Upper lobe of right lung (tissue), 1 donor: ENCODE measurements around the gene PAK4. TPM values are rescaled to one million over a fixed set of nuclear protein-coding genes. Genes with fewer than 3 reads are reported as not detected.
A peak's percentile ranks its signal among the peaks of the same experiment; 100 is the strongest.

ENCODE experiments used
- ATAC-seq: fragments of 200-7000 bp; cut with Tn5 transposase; one replicate; pipeline ENCODE4 v1.9.1; 2020; ENCODE audit warnings: mild to moderate bottlenecking, moderate library complexity
- DNase-seq: peaks from one replicate; pipeline ENCODE4 v3.0.0-alpha.2; 2020
- H3K27ac ChIP-seq: fragments of 200-600 bp; one replicate; pipeline ENCODE4 v1.8.0; 2022
- H3K27me3 ChIP-seq: fragments of 200-600 bp; one replicate; pipeline ENCODE4 v1.8.0; 2022; ENCODE audit warnings: mild to moderate bottlenecking
- H3K36me3 ChIP-seq: fragments of 200-600 bp; one replicate; pipeline ENCODE4 v1.8.0; 2022
- H3K4me1 ChIP-seq: fragments of 200-600 bp; one replicate; pipeline ENCODE4 v1.8.0; 2022
- H3K4me3 ChIP-seq: fragments of 200-600 bp; one replicate; pipeline ENCODE4 v1.8.0; 2022; ENCODE audit warnings: mild to moderate bottlenecking
- H3K9me3 ChIP-seq: fragments of 200-600 bp; one replicate; pipeline ENCODE4 v1.8.0; 2022
- intact Hi-C: fragments of 100-400 bp; cut with DNase I; formaldehyde crosslinking; loops from one replicate; pipeline ENCODE4 v1.11.0; 2022
- long read RNA-seq: library from polyadenylated mRNA; unstranded; transcript quantifications from one replicate; pipeline ENCODE4 v2.0.0, GENCODE V29; 2021
- total RNA-seq: library from RNA; stranded (reverse); fragmentation: NEBNext Ultra II Directional; extraction: Animal tissue kit (Norgen Biotek cat#: 25700); gene quantifications from one replicate; pipeline ENCODE4 v1.2.1, GENCODE V29; 2021
- TF ChIP-seq, protein P1 (sequence below): fragments of 200-600 bp; IDR thresholded peaks from one replicate; pipeline ENCODE4 v1.8.0; 2022; ENCODE audit warnings: antibody characterized with exemption
- donor health status: DM: no; HTN: yes; CAD: no; lungs with severe emphysema.

Gene PAK4
- total RNA-seq = 72.8 TPM
- long read RNA-seq, full-length matches to known transcripts = 14 of 86 reads
- long read RNA-seq, partial matches to known transcripts = 13 of 86 reads
- long read RNA-seq, other reads (novel, unspliced or antisense) = 59 of 86 reads

DNA sequence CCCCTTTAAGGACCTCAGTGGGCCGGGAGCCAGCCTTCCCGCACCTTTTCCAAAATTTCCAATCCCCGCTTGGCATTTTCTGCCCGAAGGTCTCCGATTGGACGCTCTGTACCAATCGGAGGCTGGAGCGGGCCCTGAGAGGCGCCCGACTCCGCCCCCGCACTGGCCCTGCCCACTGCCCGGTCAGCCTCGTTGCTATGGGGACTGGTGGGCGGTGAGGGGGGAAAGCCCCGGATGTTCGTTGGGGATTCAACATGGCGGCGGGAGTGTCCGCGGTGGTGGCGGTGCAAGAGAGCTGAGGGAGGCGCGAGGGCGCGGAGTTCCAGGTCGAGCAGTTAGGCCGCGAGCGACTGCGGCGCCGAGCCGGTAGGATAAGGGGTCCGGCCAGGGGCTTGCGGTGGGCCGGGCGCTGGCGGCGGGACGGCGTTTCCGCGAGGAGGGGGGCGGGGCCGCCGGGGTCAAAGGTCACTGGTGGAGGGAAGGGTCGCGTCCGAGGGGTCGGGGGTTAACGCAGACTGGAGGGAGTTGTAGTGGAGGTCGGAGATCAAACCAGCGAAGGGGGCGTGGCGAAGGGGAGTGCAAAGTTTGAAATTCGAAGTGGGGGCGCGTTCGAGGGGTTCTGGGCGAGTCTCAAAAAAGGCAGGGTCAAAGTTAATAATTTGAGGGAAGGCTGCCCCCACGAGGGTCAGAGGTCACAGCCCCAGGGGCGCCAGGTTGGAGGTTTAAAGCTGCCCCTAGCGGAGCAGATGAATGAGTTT lies at the start of gene PAK4:
Gene PAK4 (plus strand): TSS at position 233 of the 758 bp plus-strand sequence. CDS start 43,768 bp downstream, outside the sequence.
- no peaks in the 10 kb centered on the region for H3K36me3 ChIP-seq
- peak; percentile 97 for ATAC-seq
- peak; percentile 99 for DNase-seq
- H3K27me3 ChIP-seq = no peaks in the 10 kb centered on the region
- H3K27ac ChIP-seq = peak within 1 kb of the TSS; percentile 63
- H3K9me3 ChIP-seq = no peaks in the 10 kb centered on the region
- H3K4me3 ChIP-seq = peak within 1 kb of the TSS; percentile 64
- intact Hi-C loops = loop anchor here (10.0 kb wide), 1 partner anchor 199 kb away; the partner anchor contains the start of gene LRFN1
- TF ChIP-seq, protein P1, sequence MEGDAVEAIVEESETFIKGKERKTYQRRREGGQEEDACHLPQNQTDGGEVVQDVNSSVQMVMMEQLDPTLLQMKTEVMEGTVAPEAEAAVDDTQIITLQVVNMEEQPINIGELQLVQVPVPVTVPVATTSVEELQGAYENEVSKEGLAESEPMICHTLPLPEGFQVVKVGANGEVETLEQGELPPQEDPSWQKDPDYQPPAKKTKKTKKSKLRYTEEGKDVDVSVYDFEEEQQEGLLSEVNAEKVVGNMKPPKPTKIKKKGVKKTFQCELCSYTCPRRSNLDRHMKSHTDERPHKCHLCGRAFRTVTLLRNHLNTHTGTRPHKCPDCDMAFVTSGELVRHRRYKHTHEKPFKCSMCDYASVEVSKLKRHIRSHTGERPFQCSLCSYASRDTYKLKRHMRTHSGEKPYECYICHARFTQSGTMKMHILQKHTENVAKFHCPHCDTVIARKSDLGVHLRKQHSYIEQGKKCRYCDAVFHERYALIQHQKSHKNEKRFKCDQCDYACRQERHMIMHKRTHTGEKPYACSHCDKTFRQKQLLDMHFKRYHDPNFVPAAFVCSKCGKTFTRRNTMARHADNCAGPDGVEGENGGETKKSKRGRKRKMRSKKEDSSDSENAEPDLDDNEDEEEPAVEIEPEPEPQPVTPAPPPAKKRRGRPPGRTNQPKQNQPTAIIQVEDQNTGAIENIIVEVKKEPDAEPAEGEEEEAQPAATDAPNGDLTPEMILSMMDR = no peak
- peaks cover 22% of the 10 kb centered on the region for H3K4me1 ChIP-seq

DNA sequence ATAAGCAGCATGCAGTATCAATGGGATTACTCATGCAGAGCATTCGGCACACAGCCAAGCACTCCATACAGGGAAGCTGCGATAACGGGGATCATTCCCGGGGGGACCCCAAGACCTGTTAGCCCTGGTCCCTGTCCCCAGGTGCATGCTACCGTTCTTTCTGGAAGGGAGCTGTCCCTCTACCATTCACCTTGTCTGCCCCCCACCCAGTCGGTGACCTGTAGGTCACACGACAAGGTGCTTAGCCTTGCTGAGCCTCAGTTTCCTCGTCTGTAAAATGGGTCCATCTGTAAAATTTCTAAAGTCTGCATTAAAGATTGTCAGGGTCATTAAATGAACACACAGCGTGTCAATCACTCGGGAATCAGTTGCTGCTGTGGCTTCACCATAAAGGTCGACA lies 48.3 kb upstream of the PAK4 start:
- TF ChIP-seq, protein P1 = no peak
- no peaks in the 10 kb centered on the region for H3K4me1 ChIP-seq
- no peaks in the 10 kb centered on the region for H3K9me3 ChIP-seq
- H3K4me3 ChIP-seq = no peak overlapping the region
- DNase-seq (no peak), ATAC-seq (no peak)
- no peaks in the 10 kb centered on the region for H3K36me3 ChIP-seq
- H3K27ac ChIP-seq = no peak overlapping the region
- peaks cover 34% of the 10 kb centered on the region for H3K27me3 ChIP-seq
- intact Hi-C loops = no loop called here

DNA sequence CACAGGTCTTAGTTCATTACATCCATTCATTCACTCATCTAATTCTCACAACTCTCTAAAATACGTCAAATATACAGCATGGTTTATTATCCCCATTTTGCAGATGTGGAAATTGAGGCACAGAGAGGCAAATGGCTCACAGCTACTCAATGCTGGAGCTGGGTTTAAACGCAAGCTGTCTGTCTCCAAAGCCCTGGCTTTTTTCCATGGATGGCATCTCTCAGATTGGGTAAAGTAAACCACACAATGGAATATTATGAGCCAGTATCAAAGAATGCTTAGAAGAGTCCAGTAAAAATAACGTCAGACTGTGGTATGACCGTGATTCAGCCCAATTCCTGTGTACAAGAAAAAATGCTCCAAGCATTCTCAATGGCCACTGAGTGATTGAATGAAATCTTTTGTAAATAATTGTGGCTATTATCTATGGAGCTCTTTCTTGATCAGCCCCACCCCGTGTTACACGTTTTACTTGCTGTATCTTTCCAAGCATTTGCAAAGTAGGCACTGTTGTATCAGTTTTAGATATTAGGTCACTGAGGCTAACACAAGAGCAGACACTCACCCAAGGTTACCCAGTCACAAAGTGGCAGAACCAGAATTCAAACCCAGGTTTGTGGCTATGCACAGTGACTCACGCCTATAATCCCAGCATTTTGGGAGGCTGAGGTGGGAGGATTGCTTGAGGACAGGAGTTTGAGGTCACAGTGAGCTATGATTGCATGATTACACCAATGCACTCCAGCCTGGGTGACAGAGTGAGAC lies 47.0 kb upstream of the PAK4 start:
- Histone ChIP-seq H3K9me3 (no peaks in the 10 kb centered on the region), H3K4me1 (peaks cover 9% of the 10 kb centered on the region), H3K27ac (no peak overlapping the region), H3K4me3 (no peak overlapping the region), H3K27me3 (peaks cover 47% of the 10 kb centered on the region), H3K36me3 (no peaks in the 10 kb centered on the region)
- intact Hi-C loops = no loop called here
- ATAC-seq (no peak), DNase-seq (no peak)
- TF ChIP-seq, protein P1 = no peak

DNA sequence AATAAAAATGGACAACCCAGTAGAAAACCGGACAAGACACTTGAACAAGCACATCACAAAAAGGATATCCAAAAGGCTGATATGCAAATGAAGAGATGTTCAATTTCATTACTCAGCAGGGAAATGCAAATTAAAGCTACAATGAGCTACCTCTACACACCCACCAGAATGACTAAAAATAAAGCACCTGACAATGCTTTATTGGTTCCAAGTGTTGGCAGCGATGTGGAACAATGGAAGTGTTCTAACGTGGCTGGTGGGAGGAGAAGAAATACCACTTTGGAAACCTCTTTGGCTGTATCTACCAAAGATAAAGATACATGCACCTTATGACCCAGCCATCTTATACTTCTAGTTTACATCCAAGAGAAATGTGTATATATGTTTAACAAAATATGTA lies 45.2 kb upstream of the PAK4 start:
- H3K27ac ChIP-seq = no peak overlapping the region
- no peaks in the 10 kb centered on the region for H3K36me3 ChIP-seq
- intact Hi-C loops = no loop called here
- no peaks in the 10 kb centered on the region for H3K9me3 ChIP-seq
- H3K27me3 ChIP-seq = peaks cover 65% of the 10 kb centered on the region
- no peak for DNase-seq
- H3K4me3 ChIP-seq = no peak overlapping the region
- TF ChIP-seq, protein P1 = no peak
- H3K4me1 ChIP-seq = peaks cover 9% of the 10 kb centered on the region
- ATAC-seq = no peak

DNA sequence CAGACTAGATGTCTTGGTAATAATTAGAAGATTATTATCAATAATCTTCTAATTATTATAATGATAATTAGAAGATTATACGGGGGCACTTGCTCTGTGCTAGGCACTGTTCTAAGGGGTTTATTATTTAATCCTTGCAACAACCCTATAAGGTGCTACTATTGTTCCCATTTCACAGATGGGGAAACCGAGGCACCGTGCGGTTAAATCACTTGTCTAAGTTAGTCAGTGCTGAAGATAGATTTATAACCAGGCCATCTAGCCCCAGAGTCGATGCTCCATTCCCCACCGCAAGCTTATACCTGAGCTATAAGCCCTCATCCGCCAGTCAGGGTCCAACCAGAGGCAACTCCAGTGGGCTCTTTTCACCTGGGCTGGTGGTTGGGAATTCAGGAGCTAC lies 43.4 kb upstream of the PAK4 start:
- TF ChIP-seq, protein P1 = no peak
- no peak for DNase-seq
- intact Hi-C loops = no loop called here
- ATAC-seq = no peak
- Histone ChIP-seq H3K4me1 (peaks cover 9% of the 10 kb centered on the region), H3K27me3 (peaks cover 75% of the 10 kb centered on the region), H3K4me3 (no peak overlapping the region), H3K27ac (no peak overlapping the region), H3K9me3 (no peaks in the 10 kb centered on the region), H3K36me3 (no peaks in the 10 kb centered on the region)
